Loucy (cell line): ENCODE results near the gene TINCR.
"Not testable (repeated sequence)": the region's sequence is repeated elsewhere in the genome, so short reads cannot be mapped to it uniquely, and the experiment has no call there.

ENCODE experiments used
- CTCF ChIP-seq: fragments of 200-600 bp; sonication (generic); conservative IDR thresholded peaks from 2 replicates; pipeline ENCODE4 v1.5.1; 2014; ENCODE audit warnings: mild to moderate bottlenecking, antibody characterized with exemption, low read length
- EZH2phosphoT487 ChIP-seq: fragments of 200-600 bp; IDR thresholded peaks from 2 replicates; pipeline ENCODE4 v1.6.1; 2018; ENCODE audit warnings: antibody characterized with exemption, mild to moderate bottlenecking, moderate library complexity, borderline replicate concordance

GRCh38 chr19:5536982-5537579 is 30.7 kb downstream of the TINCR start:
- not testable (repeated sequence) for TF ChIP-seq EZH2phosphoT487, CTCF
